Activated T-helper 9 cell treated with anti-CD3 and anti-CD28 coated beads, Interleukin-2, amount 50 U/mL, for 16 hours (primary cell): ENCODE data around the gene VAMP3.
A peak's percentile ranks its signal among the peaks of the same experiment; 100 is the strongest.
"Not testable (repeated sequence)": the region's sequence is repeated elsewhere in the genome, so short reads cannot be mapped to it uniquely, and the experiment has no call there.

Experiments used
- DNase-seq: peaks from one replicate; pipeline ENCODE4 v3.0.0-alpha.2; 2020; ENCODE audit warnings: low read depth

Gene VAMP3

GRCh38 chr1:7768583-7768982 lies 2.5 kb upstream of the VAMP3 start:
- no peak for DNase-seq

- DNase-seq, result no peak
Measured at GRCh38 chr1:7769673-7770412, 1.3 kb upstream of the VAMP3 start.

DNA sequence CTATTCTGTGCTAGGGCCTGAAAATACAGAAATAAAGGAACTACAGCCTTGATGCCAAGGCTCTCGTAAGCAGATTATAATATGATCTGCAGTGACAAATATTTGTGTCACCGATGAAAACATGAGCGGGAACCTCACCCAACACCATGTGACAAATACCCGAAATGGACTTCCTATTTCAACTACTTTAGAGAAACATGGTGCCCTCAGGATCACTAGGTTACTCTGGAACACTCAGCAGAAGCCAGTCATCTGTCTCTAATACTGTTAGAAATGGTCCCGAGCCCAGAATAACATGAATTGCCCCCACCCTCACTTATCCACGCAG lies 463 bp upstream of the VAMP3 start:
- DNase-seq, result no peak

DNA sequence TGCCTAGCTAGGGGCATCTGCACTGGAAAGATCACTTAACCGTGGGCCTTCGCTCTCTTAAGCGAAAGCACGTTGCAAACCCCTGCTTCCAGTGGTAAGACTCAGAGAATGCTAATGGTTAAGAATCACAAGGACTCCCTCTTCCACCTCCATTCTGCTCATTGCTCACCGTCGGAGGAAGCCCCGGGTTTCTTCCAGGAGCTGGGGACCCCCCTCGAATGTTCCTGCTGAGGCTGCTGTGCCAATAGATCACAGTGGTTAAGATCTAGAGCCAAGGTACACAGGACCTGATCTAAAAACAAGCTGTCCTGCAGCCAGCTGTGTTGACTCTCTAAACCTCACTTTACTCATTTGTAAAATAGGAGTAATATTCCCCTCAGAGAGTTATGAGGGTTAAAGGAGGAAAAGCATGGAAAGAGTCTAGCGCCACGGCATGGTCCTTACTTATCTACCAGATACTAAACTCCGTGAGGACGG lies 765 bp downstream of the VAMP3 start:
- no peak for DNase-seq

DNA sequence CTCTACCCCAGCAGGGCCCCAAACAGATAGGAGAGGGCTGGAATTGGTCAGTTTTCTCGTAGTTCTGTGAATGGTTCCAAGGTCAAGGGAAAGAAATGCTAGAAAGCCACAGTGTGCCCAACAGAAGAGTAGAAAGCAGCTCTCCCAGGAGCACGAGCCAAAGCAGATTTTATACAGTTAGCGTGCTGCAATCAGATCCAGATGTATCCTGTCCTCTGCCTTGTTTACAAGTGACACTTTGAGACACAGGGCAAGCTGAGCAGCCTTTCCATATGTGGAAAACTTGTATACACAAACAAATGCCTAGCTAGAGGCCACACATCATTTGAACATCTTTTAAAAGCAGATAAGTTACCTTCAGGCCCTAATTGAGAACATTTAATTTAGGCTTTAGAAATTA lies 6.5 kb downstream of the VAMP3 start:
- DNase-seq, result no peak

GRCh38 chr1:7778133-7778628 lies 7.1 kb downstream of the VAMP3 start:
- DNase-seq, result no peak

GRCh38 chr1:7780976-7781375 lies 9.9 kb downstream of the VAMP3 start:
- no peak for DNase-seq

DNA sequence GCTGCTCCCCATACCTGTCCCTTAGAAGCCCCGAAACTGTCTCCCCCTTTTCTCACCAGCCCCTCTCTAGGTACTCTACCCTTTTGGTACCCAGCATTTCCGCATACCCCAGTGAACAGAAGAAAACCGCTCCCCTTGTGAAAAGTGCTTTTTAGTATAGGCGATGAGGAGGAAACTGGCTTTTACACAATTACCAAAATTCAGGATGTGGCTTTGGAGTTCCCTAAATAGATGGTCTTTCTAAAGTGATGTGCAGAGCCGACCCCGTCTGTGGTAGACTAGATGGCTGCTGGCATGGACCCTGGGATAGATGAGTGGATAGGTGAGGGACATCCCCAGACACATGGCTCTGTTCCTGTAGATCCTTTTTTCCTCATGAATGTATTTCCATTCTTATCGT lies 10.4 kb downstream of the VAMP3 start:
- no peak for DNase-seq

GRCh38 chr1:7781923-7782495 lies 10.9 kb downstream of the VAMP3 start:
- DNase-seq, result no peak

- no peak for DNase-seq
Measured at GRCh38 chr1:7783178-7783711, 12.1 kb downstream of the VAMP3 start.

DNA sequence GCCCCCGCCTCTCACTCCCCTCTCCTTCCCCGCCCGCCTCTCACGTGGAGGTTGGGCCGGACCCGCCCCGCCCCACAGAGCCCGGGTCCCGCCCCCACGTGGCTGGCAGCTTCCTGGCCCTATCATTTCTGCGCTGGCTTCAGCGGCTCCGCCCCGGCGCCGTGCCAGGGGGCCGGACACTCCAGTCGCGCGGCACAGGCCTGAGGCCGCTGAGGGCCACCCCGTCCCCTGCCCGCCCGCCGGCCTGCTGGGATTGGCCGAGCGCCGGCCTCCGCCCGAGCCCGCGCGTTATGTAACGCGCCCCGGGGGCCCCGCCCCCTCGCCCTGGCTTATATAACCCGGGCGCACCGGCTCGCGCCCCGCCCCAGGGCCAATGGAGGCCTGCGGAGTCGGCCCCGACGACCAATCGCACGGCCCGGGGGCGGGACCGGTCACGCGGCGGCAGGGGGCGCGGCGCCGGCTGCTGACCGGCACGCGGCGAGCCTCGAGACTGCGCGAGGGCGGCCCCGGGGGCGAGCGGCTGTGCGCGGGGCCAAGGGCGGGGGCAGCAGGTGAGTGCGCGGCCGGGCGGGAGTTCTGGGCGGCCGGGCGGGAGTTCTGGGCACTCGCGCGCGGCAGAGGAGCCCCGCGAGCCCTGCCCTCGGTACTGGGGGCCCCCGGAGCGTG lies 12.9 kb downstream of the VAMP3 start, which contains the start of gene PER3:
TSS of gene PER3 (plus strand) at position 466 of the 666 bp plus-strand sequence. CDS start 587 bp downstream, outside the sequence.
- peak; percentile 87 for DNase-seq

DNA sequence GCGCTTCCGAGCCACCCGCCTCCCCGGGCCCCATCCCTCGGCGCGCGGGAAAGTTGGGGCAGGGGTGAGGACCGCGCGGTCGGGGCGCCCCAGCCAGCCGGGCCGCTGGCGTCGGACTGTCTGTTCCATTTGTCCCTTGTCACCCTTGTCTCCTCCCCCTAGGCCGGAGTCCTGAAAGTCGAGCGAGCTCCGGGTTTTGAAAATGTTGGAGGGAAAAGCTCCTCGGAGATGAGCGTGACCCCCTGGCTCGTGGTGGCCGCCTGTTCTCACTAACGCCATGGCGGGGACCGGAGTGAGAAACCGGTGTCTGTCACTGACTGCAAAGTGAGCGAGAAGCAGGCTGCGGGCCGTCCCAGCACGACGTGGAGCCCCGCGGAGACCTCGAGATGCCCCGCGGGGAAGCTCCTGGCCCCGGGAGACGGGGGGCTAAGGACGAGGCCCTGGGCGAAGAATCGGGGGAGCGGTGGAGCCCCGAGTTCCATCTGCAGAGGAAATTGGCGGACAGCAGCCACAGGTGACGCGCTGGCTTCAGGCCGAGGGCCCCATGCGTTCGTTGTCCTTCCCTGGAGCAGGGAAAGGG lies 13.5 kb downstream of the VAMP3 start:
- no peak for DNase-seq

DNA sequence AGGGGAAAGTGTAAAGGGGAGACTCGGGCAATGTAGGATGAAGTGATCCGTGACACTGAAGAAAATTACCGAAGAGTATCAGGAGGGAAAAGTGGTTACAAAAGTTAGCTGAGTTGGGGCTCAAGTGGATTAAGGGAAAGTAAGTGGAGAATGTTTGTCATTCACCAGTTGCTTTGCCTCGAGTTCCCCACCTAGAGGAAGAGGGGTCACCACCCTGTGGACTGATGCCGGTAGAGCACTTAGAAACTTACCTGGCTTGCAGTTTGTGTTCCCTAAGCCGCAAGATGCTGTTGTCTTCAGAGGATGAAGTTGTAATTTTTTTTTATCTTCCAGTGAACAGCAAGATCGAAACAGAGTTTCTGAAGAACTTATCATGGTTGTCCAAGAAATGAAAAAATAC lies 14.0 kb downstream of the VAMP3 start:
- no peak for DNase-seq

DNA sequence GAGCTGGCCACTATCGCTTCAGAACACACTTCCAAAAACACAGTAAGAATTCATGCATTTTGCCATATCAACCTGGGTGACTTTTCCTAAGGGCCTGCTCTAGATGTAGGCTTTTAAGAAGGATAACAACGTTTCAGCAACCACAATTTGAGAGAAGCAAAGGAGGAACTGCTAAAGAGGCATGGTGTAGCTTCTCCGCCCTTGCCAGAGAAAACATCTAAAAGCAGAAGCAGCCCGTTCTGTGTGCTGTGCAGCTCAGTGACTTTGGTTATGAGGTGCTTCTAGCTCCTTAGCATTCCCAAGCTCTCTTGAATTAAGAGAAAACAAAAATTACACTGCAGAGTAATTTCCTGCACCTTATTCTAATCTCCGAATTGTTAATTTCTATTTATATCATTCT lies 15.7 kb downstream of the VAMP3 start:
- DNase-seq, result no peak

DNA sequence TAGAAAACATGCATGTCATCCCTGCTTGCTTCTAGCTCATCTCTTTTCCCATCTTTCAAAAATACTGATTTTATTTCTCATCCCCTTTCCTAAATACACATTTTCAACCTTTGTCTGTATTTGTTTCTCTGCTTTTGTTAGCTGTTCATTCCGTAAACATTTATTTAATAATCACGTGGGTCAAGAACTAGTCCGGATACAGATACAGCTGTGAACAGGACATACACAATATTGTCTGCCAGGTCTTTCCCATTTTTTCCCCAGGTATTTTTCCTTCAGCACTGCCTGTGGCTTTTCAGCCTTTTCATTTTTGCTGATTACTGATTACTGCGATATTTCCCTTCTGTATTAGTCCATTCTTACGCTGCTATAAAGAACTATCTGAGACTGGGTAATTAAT lies 18.7 kb downstream of the VAMP3 start:
- DNase-seq, result no peak

- DNase-seq, result not testable (repeated sequence)
Measured at GRCh38 chr1:7791027-7791426, 19.9 kb downstream of the VAMP3 start.

DNA sequence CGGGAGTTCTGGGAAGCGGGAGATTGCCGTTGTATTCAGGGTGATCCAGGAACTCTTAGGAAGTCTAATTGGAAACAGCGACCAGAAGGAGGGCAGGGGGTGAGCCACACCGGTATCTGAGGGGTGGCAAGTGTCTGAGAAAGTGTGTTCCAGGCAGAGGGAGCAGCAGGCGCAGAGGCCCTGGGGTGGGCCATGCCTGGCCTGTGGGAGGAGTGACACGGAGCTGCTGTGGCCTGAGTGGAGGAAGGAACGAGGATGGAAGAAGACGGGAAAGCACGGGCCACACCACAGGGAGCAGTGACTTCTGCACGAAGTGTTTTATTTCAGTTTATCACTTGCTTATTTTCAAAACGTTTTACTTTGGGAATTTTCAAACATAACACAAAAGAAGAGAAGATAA lies 24.3 kb downstream of the VAMP3 start:
- no peak for DNase-seq

GRCh38 chr1:7805460-7805859 lies 34.4 kb downstream of the VAMP3 start:
- DNase-seq, result no peak

GRCh38 chr1:7808253-7808844 lies 37.3 kb downstream of the VAMP3 start:
- DNase-seq, result no peak

DNA sequence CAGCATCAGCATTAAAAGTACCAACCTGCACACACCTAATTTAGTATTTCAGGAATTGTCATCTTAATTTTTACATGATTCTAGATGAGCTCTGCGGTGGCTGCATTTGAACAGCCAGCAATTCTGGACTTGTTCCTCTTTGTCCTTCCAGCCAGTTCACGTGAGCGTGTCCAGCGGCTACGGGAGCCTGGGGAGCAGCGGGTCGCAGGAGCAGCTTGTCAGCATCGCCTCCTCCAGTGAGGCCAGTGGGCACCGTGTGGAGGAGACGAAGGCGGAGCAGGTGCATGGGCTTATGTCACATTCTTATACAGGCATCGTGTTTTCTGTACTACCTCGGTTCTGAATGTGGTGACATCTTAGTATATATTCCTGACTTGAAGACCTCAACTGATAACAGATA lies 38.6 kb downstream of the VAMP3 start:
- DNase-seq, result no peak

GRCh38 chr1:7810395-7810794 lies 39.3 kb downstream of the VAMP3 start:
- DNase-seq, result peak; percentile 8

- DNase-seq, result no peak
Measured at GRCh38 chr1:7811476-7811875, 40.4 kb downstream of the VAMP3 start.
